PC-9 (cell line): ENCODE data around the gene DLGAP4. TPM values are rescaled to one million over a fixed set of nuclear protein-coding genes. Genes with fewer than 3 reads are reported as not detected.

Experiments used
- BruUV-seq: library from RNA; stranded (reverse); fragments of 400-500 nt; replicated peaks from 2 replicates; lab custom pipeline; 2021; lab: Mats Ljungman, UMichigan
- CTCF ChIA-PET: fragments of 300-600 bp; sonication (Branson Sonifier 250); formaldehyde crosslinking; loops from one replicate; lab custom pipeline; 2022; ENCODE audit warnings: antibody characterized with exemption; lab: Charles Lee
- POLR2A ChIA-PET: fragments of 300-600 bp; sonication (Branson Sonifier 250); formaldehyde crosslinking; loops from one replicate; lab custom pipeline; 2022; ENCODE audit warnings: antibody characterized with exemption; ENCODE audit not compliant: unreplicated experiment; lab: Charles Lee
- DNase-seq, 2 experiments: peaks; one replicate each; pipeline versions ENCODE4 v3.0.0 to v3.0.0-alpha.2; 2015 to 2022; ENCODE audit warnings: mixed read lengths in 1 of 2
- H2AFZ ChIP-seq: fragments of 200-600 bp; sonication (generic); 2 replicates; pipeline ENCODE4 v1.8.1; 2017; ENCODE audit warnings: antibody characterized with exemption
- H3F3A ChIP-seq: fragments of 200-600 bp; sonication (generic); 2 replicates; pipeline ENCODE4 v1.8.1; 2017; ENCODE audit warnings: antibody characterized with exemption, mild to moderate bottlenecking, low read depth; ENCODE audit not compliant: insufficient read depth
- H3K27ac ChIP-seq: fragments of 200-600 bp; sonication (generic); 2 replicates; pipeline ENCODE4 v1.6.1; 2016; ENCODE audit warnings: mixed run types
- H3K27me3 ChIP-seq: fragments of 200-600 bp; sonication (generic); 2 replicates; pipeline ENCODE4 v1.6.1; 2016; ENCODE audit warnings: low read depth, mixed run types; ENCODE audit not compliant: insufficient read depth
- H3K36me3 ChIP-seq: fragments of 200-600 bp; sonication (generic); 2 replicates; pipeline ENCODE4 v1.6.1; 2016; ENCODE audit warnings: low read depth, mixed run types
- H3K4me1 ChIP-seq: fragments of 200-600 bp; sonication (generic); replicated peaks from 2 replicates; pipeline ENCODE4 v1.6.1; 2016; ENCODE audit warnings: mixed run types; ENCODE audit not compliant: insufficient read depth
- H3K4me2 ChIP-seq: fragments of 200-600 bp; sonication (generic); 2 replicates; pipeline ENCODE4 v1.6.1; 2017; ENCODE audit warnings: mixed run types
- H3K4me3 ChIP-seq: fragments of 200-600 bp; sonication (generic); 2 replicates; pipeline ENCODE4 v1.6.1; 2016; ENCODE audit warnings: mixed run types
- H3K79me2 ChIP-seq: fragments of 200-600 bp; sonication (generic); 2 replicates; pipeline ENCODE4 v1.6.1; 2017; ENCODE audit warnings: low read depth, mixed run types
- H3K9me2 ChIP-seq: fragments of 200-600 bp; sonication (generic); 2 replicates; pipeline ENCODE4 v1.8.1; 2017; ENCODE audit warnings: mild to moderate bottlenecking; ENCODE audit not compliant: insufficient read depth
- H3K9me3 ChIP-seq: fragments of 200-600 bp; sonication (generic); 2 replicates; pipeline ENCODE4 v1.8.1; 2016; ENCODE audit warnings: low read depth; ENCODE audit not compliant: insufficient read depth
- H4K20me1 ChIP-seq: fragments of 200-600 bp; sonication (generic); 2 replicates; pipeline ENCODE4 v1.8.1; 2017; ENCODE audit not compliant: insufficient read depth
- EZH2 ChIP-seq: fragments of 200-600 bp; sonication (generic); IDR thresholded peaks from 2 replicates; pipeline ENCODE4 v1.8.0; 2017; ENCODE audit warnings: antibody characterized with exemption, low read depth
- intact Hi-C: fragments of 100-400 bp; cut with micrococcal nuclease; formaldehyde crosslinking; loops from one replicate; pipeline ENCODE4 v1.10.0; 2022; ENCODE audit not compliant: unreplicated experiment
- total RNA-seq: library from RNA; stranded (reverse); gene quantifications from 2 replicates; pipeline ENCODE4 v1.2.3, GENCODE V29; 2021
- TF ChIP-seq, protein P1 (sequence below): fragments of 200-600 bp; sonication (generic); conservative IDR thresholded peaks from 2 replicates; pipeline ENCODE4 v1.6.1; 2017; ENCODE audit warnings: mixed run types, antibody characterized with exemption, mild to moderate bottlenecking, moderate library complexity

DLGAP4 gene
- total RNA-seq, 1 experiment from 2014 or later, result 62.6 TPM

DNA sequence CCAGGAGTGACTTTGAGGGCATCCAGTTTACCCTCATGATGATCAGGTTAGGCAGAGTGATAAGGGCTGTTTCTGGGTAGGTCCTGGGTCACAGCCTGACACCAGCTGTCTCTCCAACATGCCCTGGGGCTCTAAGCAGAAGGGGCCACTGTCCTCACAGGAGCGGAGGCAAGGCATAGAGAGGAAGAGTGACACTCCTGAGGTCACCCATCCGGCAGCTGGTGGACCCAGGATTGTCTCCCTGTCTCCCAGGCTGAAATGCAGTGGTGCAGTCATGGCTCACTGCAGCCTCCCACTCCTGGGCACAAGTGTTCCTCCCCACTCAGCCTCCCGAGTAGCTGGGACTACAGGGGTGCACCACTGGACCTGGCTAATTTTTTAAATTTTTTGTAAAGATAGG is 12.0 kb downstream of the DLGAP4 start:
- no peaks in the 10 kb centered on the region for H3K9me2 ChIP-seq
- H3K4me1 ChIP-seq, result no peaks in the 10 kb centered on the region
- no peaks in the 10 kb centered on the region for H3K79me2 ChIP-seq
- no peaks in the 10 kb centered on the region for H3F3A ChIP-seq
- no peak overlapping the region for H2AFZ ChIP-seq
- BruUV-seq, result no TSS peak
- H3K4me3 ChIP-seq, result no peak overlapping the region
- intact Hi-C loops, result no loop called here
- H4K20me1 ChIP-seq, result no peaks in the 10 kb centered on the region
- TF ChIP-seq, protein P1, sequence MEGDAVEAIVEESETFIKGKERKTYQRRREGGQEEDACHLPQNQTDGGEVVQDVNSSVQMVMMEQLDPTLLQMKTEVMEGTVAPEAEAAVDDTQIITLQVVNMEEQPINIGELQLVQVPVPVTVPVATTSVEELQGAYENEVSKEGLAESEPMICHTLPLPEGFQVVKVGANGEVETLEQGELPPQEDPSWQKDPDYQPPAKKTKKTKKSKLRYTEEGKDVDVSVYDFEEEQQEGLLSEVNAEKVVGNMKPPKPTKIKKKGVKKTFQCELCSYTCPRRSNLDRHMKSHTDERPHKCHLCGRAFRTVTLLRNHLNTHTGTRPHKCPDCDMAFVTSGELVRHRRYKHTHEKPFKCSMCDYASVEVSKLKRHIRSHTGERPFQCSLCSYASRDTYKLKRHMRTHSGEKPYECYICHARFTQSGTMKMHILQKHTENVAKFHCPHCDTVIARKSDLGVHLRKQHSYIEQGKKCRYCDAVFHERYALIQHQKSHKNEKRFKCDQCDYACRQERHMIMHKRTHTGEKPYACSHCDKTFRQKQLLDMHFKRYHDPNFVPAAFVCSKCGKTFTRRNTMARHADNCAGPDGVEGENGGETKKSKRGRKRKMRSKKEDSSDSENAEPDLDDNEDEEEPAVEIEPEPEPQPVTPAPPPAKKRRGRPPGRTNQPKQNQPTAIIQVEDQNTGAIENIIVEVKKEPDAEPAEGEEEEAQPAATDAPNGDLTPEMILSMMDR, result no peak
- no peak for TF ChIP-seq EZH2
- no peak overlapping the region for H3K27ac ChIP-seq
- ChIA-PET POLR2A (no interaction called here), CTCF (no interaction called here)
- DNase-seq, result no peak
- H3K36me3 ChIP-seq, result no peaks in the 10 kb centered on the region
- no peaks in the 10 kb centered on the region for H3K9me3 ChIP-seq
- 0 out of 2 replicates have a peak, but pooled peaks cover 4% of the 10 kb centered on the region for H3K27me3 ChIP-seq
- no peak overlapping the region for H3K4me2 ChIP-seq

DNA sequence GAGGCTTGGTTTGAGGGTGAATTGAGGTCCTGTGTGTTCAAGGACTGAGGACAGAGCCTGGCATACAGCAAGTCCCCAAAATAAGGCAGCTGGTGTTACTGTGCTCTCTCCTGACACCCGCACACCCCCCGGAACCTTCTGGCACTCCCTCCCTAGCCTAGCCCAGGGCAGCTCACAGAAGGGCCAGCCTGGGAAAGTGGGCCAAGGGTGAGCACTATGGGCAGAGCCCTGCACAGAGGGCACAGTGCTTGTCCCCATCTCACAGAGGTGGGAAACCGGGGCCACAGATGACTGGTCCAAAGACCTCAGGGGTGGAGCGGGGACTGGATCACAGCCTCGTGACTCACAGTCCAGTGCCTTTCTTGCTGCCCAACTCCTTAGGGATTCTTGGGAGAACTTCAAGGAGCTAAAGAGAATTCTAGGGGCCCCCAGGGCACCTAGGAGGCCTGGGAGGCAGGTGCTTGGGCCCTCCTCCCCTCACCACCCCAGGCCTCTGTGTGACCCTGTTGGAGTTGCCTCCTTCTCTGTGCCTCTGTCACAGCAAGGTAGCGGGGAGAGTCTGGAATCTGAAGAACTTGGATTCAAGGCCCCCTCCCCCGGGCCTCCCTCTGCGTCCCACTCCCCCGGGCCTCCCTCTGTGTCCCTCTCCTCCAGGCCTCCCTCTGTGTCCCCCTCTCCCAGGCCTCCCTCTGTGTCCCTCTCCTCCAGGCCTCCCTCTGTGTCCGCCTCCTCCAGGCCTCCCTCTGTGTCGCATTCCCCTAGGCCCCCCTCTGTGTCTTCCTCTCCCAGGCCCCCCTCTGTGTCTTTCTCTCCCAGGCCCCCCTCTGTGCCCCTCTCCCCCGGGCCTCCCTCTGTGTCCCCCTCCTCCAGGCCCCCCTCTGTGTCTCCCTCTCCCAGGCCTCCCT is 13.5 kb downstream of the DLGAP4 start:
- no peaks in the 10 kb centered on the region for H4K20me1 ChIP-seq
- no peak overlapping the region for H3K4me3 ChIP-seq
- H3K4me1 ChIP-seq, result no peaks in the 10 kb centered on the region
- DNase-seq, result no peak
- BruUV-seq, result no TSS peak
- intact Hi-C loops, result no loop called here
- ChIA-PET CTCF (no interaction called here), POLR2A (no interaction called here)
- no peaks in the 10 kb centered on the region for H3K9me3 ChIP-seq
- H3K36me3 ChIP-seq, result no peaks in the 10 kb centered on the region
- no peak overlapping the region for H2AFZ ChIP-seq
- peaks cover 3% of the 10 kb centered on the region; the same call in 1 of the 2 replicates for H3K27me3 ChIP-seq
- no peaks in the 10 kb centered on the region for H3K9me2 ChIP-seq
- no peaks in the 10 kb centered on the region for H3K79me2 ChIP-seq
- no peaks in the 10 kb centered on the region for H3F3A ChIP-seq
- no peak overlapping the region for H3K27ac ChIP-seq
- no peak overlapping the region for H3K4me2 ChIP-seq
- TF ChIP-seq, protein P1, result no peak
- no peak for TF ChIP-seq EZH2

DNA sequence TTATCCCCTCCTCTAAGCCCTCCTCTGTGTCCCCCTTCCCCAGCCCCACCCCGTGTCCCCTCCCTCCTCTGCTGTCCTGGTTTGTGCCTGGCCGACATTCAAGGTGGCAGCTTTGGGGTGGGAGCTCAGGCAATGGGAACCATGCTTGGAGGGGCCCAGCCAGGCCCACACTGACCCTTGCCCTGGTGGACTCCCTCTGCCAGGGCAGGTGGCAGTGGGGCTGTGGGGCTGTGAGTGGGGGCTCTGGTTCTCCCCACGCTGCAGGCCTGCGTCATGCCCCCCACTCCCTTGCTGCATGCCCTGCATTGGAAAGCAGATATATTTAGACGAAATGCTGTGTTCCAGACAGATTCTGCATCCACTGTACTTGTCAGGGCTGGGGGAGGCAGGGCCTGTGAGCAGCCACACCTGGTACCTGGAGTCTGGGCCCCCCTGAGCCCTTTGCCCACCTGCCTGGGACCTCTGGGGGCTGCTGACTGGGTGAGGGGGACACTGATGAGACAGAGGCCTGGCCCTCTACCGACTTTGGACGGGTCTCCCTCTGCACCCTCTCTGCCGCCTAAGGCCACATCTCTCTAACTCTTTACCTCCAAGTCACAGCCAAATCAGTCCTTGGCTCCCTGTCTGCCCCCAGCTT is 14.2 kb downstream of the DLGAP4 start:
- TF ChIP-seq, protein P1, result no peak
- TF ChIP-seq EZH2, result no peak
- intact Hi-C loops, result no loop called here
- CTCF ChIA-PET, result no interaction called here

More for the DNA sequence above, 14.2 kb downstream of the DLGAP4 start:
- Histone ChIP-seq H3K4me1 (no peaks in the 10 kb centered on the region), H3K9me3 (no peaks in the 10 kb centered on the region), H3K79me2 (no peaks in the 10 kb centered on the region), H4K20me1 (no peaks in the 10 kb centered on the region), H3K27me3 (peaks cover 5% of the 10 kb centered on the region; the same call in 1 of the 2 replicates), H2AFZ (no peak overlapping the region), H3K4me2 (no peak overlapping the region), H3K36me3 (no peaks in the 10 kb centered on the region), H3K9me2 (no peaks in the 10 kb centered on the region), H3K4me3 (no peak overlapping the region), H3K27ac (no peak overlapping the region), H3F3A (no peaks in the 10 kb centered on the region)
- no peak for DNase-seq
- no TSS peak for BruUV-seq
- POLR2A ChIA-PET, result no interaction called here
